Trophoblast cell (in vitro differentiated cells and primary cell): ENCODE data around the gene ARHGAP31.

Experiments used
- DNase-seq, 2 donors: peaks; one replicate each; pipeline ENCODE4 v3.0.0-alpha.2; 2016
- H2AFZ ChIP-seq: 2 replicates; pipeline ENCODE4 v1.6.1; 2013; ENCODE audit warnings: low read length, moderate library complexity, mild to moderate bottlenecking; ENCODE audit not compliant: insufficient read depth, poor library complexity
- H2AK5ac ChIP-seq: 2 replicates; pipeline ENCODE4 v1.6.1; 2013; ENCODE audit warnings: mild to moderate bottlenecking, low read length
- H2BK120ac ChIP-seq: 2 replicates; pipeline ENCODE4 v1.6.1; 2013; ENCODE audit warnings: low read length, mild to moderate bottlenecking, moderate library complexity; ENCODE audit not compliant: insufficient read depth, poor library complexity
- H2BK12ac ChIP-seq: 2 replicates; pipeline ENCODE4 v1.6.1; 2013; ENCODE audit warnings: mild to moderate bottlenecking, low read length, moderate library complexity
- H2BK5ac ChIP-seq: 2 replicates; pipeline ENCODE4 v1.6.1; 2013; ENCODE audit warnings: low read length, low read depth, moderate library complexity, mild to moderate bottlenecking; ENCODE audit not compliant: poor library complexity
- H3K14ac ChIP-seq: 2 replicates; pipeline ENCODE4 v1.6.1; 2013; ENCODE audit warnings: mild to moderate bottlenecking, low read length
- H3K18ac ChIP-seq: 2 replicates; pipeline ENCODE4 v1.6.1; 2013; ENCODE audit warnings: mild to moderate bottlenecking, low read length
- H3K23ac ChIP-seq: 2 replicates; pipeline ENCODE4 v1.6.1; 2013; ENCODE audit warnings: low read length
- H3K27ac ChIP-seq: 2 replicates; pipeline ENCODE4 v1.5.1; 2013; ENCODE audit warnings: low read depth, mild to moderate bottlenecking, inconsistent platforms, low read length, moderate library complexity
- H3K27me3 ChIP-seq: 2 replicates; pipeline ENCODE4 v1.6.1; 2013; ENCODE audit warnings: inconsistent platforms, mild to moderate bottlenecking, low read length, moderate library complexity; ENCODE audit not compliant: insufficient read depth
- H3K36me3 ChIP-seq, 2 experiments: 1 replicate in 1 of 2; 2 replicates in 1 of 2; pipeline ENCODE4 v1.6.1; 2013; ENCODE audit warnings: low read length in 2 of 2, mild to moderate bottlenecking in 2 of 2, moderate library complexity in 1 of 2; ENCODE audit not compliant: insufficient read depth in 2 of 2, control insufficient read depth in 1 of 2
- H3K4ac ChIP-seq: 2 replicates; pipeline ENCODE4 v1.6.1; 2013; ENCODE audit warnings: low read depth, mild to moderate bottlenecking, low read length, moderate library complexity
- H3K4me1 ChIP-seq, 2 experiments: 1 replicate in 1 of 2; 2 replicates in 1 of 2; pipeline ENCODE4 v1.6.1; 2013; ENCODE audit warnings: low read length in 2 of 2, mild to moderate bottlenecking in 2 of 2, moderate library complexity in 1 of 2; ENCODE audit not compliant: insufficient read depth in 2 of 2, control insufficient read depth in 1 of 2
- H3K4me2 ChIP-seq: 2 replicates; pipeline ENCODE4 v1.6.1; 2013; ENCODE audit warnings: inconsistent platforms, mild to moderate bottlenecking, low read length, moderate library complexity
- H3K4me3 ChIP-seq: 2 replicates; pipeline ENCODE4 v1.5.1; 2013; ENCODE audit warnings: mild to moderate bottlenecking, low read depth, low read length, inconsistent platforms
- H3K79me1 ChIP-seq: one replicate; pipeline ENCODE4 v1.6.1; 2013; ENCODE audit warnings: low read length
- H3K79me2 ChIP-seq: 2 replicates; pipeline ENCODE4 v1.6.1; 2013; ENCODE audit warnings: low read length, mild to moderate bottlenecking; ENCODE audit not compliant: control insufficient read depth, insufficient read depth, poor library complexity
- H3K9ac ChIP-seq: 2 replicates; pipeline ENCODE4 v1.6.1; 2013; ENCODE audit warnings: mild to moderate bottlenecking, low read length
- H3K9me3 ChIP-seq: 2 replicates; pipeline ENCODE4 v1.6.1; 2013; ENCODE audit warnings: low read depth, mild to moderate bottlenecking, control low read depth, inconsistent platforms, low read length; ENCODE audit not compliant: insufficient read depth
- H4K12ac ChIP-seq: 2 replicates; pipeline ENCODE4 v1.6.1; 2013; ENCODE audit warnings: low read depth, mild to moderate bottlenecking, low read length, moderate library complexity
- H4K8ac ChIP-seq: 2 replicates; pipeline ENCODE4 v1.6.1; 2013; ENCODE audit warnings: low read depth, mild to moderate bottlenecking, low read length, moderate library complexity
- H4K91ac ChIP-seq: one replicate; pipeline ENCODE4 v1.6.1; 2013; ENCODE audit warnings: low read depth, mild to moderate bottlenecking, low read length, moderate library complexity
- WGBS: extraction: QIAGEN DNeasy Blood & Tissue Kit; methylation state at CpG from one replicate; pipeline ENCODE4 v1.1.7; 2013; ENCODE audit warnings: missing lambda C conversion rate; ENCODE audit not compliant: insufficient read length, insufficient coverage; ENCODE audit errors: extremely low coverage; 5-methylcytosine and 5-hydroxymethylcytosine counted together

Gene ARHGAP31

GRCh38 chr3:119437691-119438258 is 143.6 kb downstream of the ARHGAP31 start:
- Histone ChIP-seq H3K4me1 (peaks cover 0 to 2% of the 10 kb centered on the region in 2 experiments), H3K14ac (no peak overlapping the region), H3K79me2 (no peaks in the 10 kb centered on the region), H4K12ac (no peak overlapping the region), H3K79me1 (no peaks in the 10 kb centered on the region), H3K18ac (no peak overlapping the region), H3K23ac (no peak overlapping the region), H2BK12ac (no peak overlapping the region), H3K4ac (no peak overlapping the region), H3K27ac (no peak overlapping the region), H2BK5ac (no peak overlapping the region), H3K9ac (no peak overlapping the region), H3K4me3 (no peak overlapping the region), H4K8ac (no peak overlapping the region), H2AK5ac (no peak overlapping the region), H3K9me3 (no peaks in the 10 kb centered on the region), H3K4me2 (no peak overlapping the region), H3K27me3 (no peaks in the 10 kb centered on the region), H2AFZ (no peak overlapping the region), H4K91ac (no peak overlapping the region), H2BK120ac (no peak overlapping the region), H3K36me3 (peaks cover 21 to 33% of the 10 kb centered on the region in 2 experiments)
- DNase-seq = no peak
- no CpG with 5 or more reads among the region's 6 CpGs for WGBS

GRCh38 chr3:119443179-119443578 is 149.0 kb downstream of the ARHGAP31 start:
- Histone ChIP-seq H4K91ac (no peak overlapping the region), H4K12ac (no peak overlapping the region), H2BK120ac (no peak overlapping the region)

GRCh38 chr3:119444590-119444989 is 150.4 kb downstream of the ARHGAP31 start:
- Histone ChIP-seq H3K9ac (no peak overlapping the region), H3K27ac (no peak overlapping the region), H4K12ac (no peak overlapping the region), H3K4me2 (no peak overlapping the region), H2BK5ac (no peak overlapping the region), H3K36me3 (peaks cover 26% of the 10 kb centered on the region in 2 experiments), H4K8ac (no peak overlapping the region), H3K9me3 (no peaks in the 10 kb centered on the region), H2BK12ac (no peak overlapping the region), H3K79me2 (no peaks in the 10 kb centered on the region), H3K18ac (no peak overlapping the region), H3K79me1 (no peaks in the 10 kb centered on the region), H3K14ac (no peak overlapping the region), H3K4ac (no peak overlapping the region), H4K91ac (no peak overlapping the region), H3K4me3 (no peak overlapping the region), H3K4me1 (no peaks in the 10 kb centered on the region), H3K27me3 (no peaks in the 10 kb centered on the region), H3K23ac (no peak overlapping the region), H2AK5ac (no peak overlapping the region), H2BK120ac (no peak overlapping the region), H2AFZ (no peak overlapping the region)
- no CpG with 5 or more reads among the region's 2 CpGs for WGBS
- DNase-seq = no peak

More at GRCh38 chr3:119443179-119443578, 149.0 kb downstream of the ARHGAP31 start:
- peaks cover 22 to 23% of the 10 kb centered on the region in 2 experiments for H3K36me3 ChIP-seq
- H3K4ac ChIP-seq = no peak overlapping the region
- no peak overlapping the region for H3K14ac ChIP-seq
- no peak overlapping the region for H3K4me3 ChIP-seq
- no peak overlapping the region for H2BK12ac ChIP-seq
- H3K27ac ChIP-seq = no peak overlapping the region
- H4K8ac ChIP-seq = no peak overlapping the region
- H3K9me3 ChIP-seq = no peaks in the 10 kb centered on the region
- DNase-seq = no peak
- H3K4me1 ChIP-seq = no peaks in the 10 kb centered on the region
- H2AK5ac ChIP-seq = no peak overlapping the region
- H3K79me1 ChIP-seq = no peaks in the 10 kb centered on the region
- H2AFZ ChIP-seq = no peak overlapping the region
- no peak overlapping the region for H2BK5ac ChIP-seq
- H3K18ac ChIP-seq = no peak overlapping the region
- no peaks in the 10 kb centered on the region for H3K27me3 ChIP-seq
- no peak overlapping the region for H3K4me2 ChIP-seq
- no peak overlapping the region for H3K9ac ChIP-seq
- H3K79me2 ChIP-seq = no peaks in the 10 kb centered on the region
- no peak overlapping the region for H3K23ac ChIP-seq

DNA sequence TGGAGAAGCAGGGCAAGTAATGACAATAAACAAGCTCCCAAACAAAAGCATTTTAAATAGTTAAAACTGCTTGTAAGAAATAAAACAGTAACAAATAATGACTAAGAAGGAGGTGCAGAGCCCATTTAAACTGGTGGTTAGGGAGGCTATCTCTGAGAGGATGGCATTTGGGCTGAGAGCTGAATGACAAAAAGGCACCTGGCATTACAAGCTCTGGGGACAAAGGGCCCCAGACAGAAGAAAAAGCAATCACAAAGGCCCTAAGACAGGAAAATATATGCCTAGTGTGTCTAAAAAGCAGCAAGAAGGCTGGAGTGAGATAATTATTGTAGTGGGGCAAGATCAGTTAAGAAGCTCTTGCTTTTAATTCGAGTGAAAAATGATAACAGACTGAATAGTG is 159.6 kb downstream of the ARHGAP31 start:
- Histone ChIP-seq H3K4me3 (no peak overlapping the region), H3K27ac (no peak overlapping the region), H2BK12ac (no peak overlapping the region), H3K23ac (no peak overlapping the region), H3K79me1 (no peaks in the 10 kb centered on the region), H4K91ac (no peak overlapping the region), H3K4me2 (no peak overlapping the region), H2AK5ac (no peak overlapping the region), H3K27me3 (no peaks in the 10 kb centered on the region), H3K18ac (no peak overlapping the region), H4K12ac (no peak overlapping the region), H4K8ac (no peak overlapping the region), H2AFZ (no peak overlapping the region), H3K9me3 (no peaks in the 10 kb centered on the region), H2BK5ac (no peak overlapping the region), H3K4me1 (no peaks in the 10 kb centered on the region), H3K14ac (no peak overlapping the region), H3K36me3 (peaks cover 26 to 46% of the 10 kb centered on the region in 2 experiments), H3K9ac (no peak overlapping the region), H3K4ac (no peak overlapping the region), H2BK120ac (no peak overlapping the region), H3K79me2 (no peaks in the 10 kb centered on the region)
- DNase-seq = no peak
- no CpG with 5 or more reads among the region's 1 CpG for WGBS
